K562 (cell line): ENCODE measurements around the gene C18orf32. TPM values are rescaled to one million over a fixed set of nuclear protein-coding genes. Genes with fewer than 3 reads are reported as not detected.
A peak's percentile ranks its signal among the peaks of the same experiment; 100 is the strongest.

Experiments
- ATAC-seq: fragments of 200-7000 bp; cut with Tn5 transposase; 3 replicates; pipeline ENCODE4 v1.9.1; 2020; ENCODE audit warnings: moderate library complexity
- BruUV-seq: library from RNA; stranded (reverse); fragments of 400-500 nt; replicated peaks from 2 replicates; lab custom pipeline; 2021; lab: Mats Ljungman, UMichigan
- CTCF ChIA-PET: fragments of 300-600 bp; formaldehyde crosslinking; extraction: SDS; loops from one replicate; lab custom pipeline; 2021; ENCODE audit warnings: low intra/inter-chr PET ratio; lab: Yijun Ruan, JAX
- POLR2A ChIA-PET: fragments of 300-600, 350-650 bp; sonication (Branson Sonifier 250); formaldehyde crosslinking; extraction: SDS; loops from one replicate; lab custom pipeline; 2021; ENCODE audit warnings: antibody characterized with exemption, inconsistent platforms; lab: Yijun Ruan, JAX
- DNase-seq, 4 experiments: peaks; one replicate each; pipeline versions ENCODE4 v3.0.0 to v3.0.0-alpha.2; 2011 to 2018; ENCODE audit warnings: low spot score in 3 of 4, mixed read lengths in 3 of 4; ENCODE audit errors: extremely low read depth in 1 of 4
- FAIRE-seq: peaks from 2 replicates; lab custom pipeline; 2011; peaks lifted over from hg19 to GRCh38; lab: Jason Lieb, UNC
- H2AFZ ChIP-seq: 2 replicates; pipeline ENCODE4 v1.6.0; 2011; ENCODE audit warnings: low read depth, low read length, control low read depth, inconsistent platforms
- H3K27ac ChIP-seq: fragments of 200-600 bp; 3 replicates; pipeline ENCODE4 v1.8.0; 2011; ENCODE audit warnings: low read depth, mild to moderate bottlenecking, control low read depth, inconsistent platforms, low read length, moderate library complexity, mixed read lengths; ENCODE audit errors: extremely low read depth
- H3K27me3 ChIP-seq, 2 experiments: fragments of 300-600 bp in 1 of 2; 2 replicates in 1 of 2; 3 replicates in 1 of 2; pipeline versions ENCODE4 v1.6.0 to v1.8.0; 2011; ENCODE audit warnings: inconsistent platforms in 2 of 2, low read length in 2 of 2, mild to moderate bottlenecking in 1 of 2, mixed read lengths in 1 of 2, moderate library complexity in 1 of 2; ENCODE audit not compliant: control insufficient read depth in 2 of 2, insufficient read depth in 2 of 2
- H3K36me3 ChIP-seq: fragments of 300-600 bp; 3 replicates; pipeline ENCODE4 v1.8.0; 2011; ENCODE audit warnings: mild to moderate bottlenecking, low read length, inconsistent platforms; ENCODE audit not compliant: control insufficient read depth, insufficient read depth
- H3K4me1 ChIP-seq, 2 experiments: fragments of 200-600 bp in 1 of 2; replicated peaks in 1 of 2; 2 replicates in 1 of 2; 3 replicates in 1 of 2; pipeline versions ENCODE4 v1.5.1 to v1.8.0; 2011; ENCODE audit warnings: inconsistent platforms in 2 of 2, low read length in 2 of 2, mild to moderate bottlenecking in 1 of 2, mixed read lengths in 1 of 2, moderate library complexity in 1 of 2; ENCODE audit not compliant: control insufficient read depth in 2 of 2, insufficient read depth in 2 of 2
- H3K4me2 ChIP-seq: 2 replicates; pipeline ENCODE4 v1.6.1; 2011; ENCODE audit warnings: low read length, control low read depth, inconsistent platforms, mixed read lengths; ENCODE audit not compliant: insufficient read depth
- H3K4me3 ChIP-seq: fragments of 200-600 bp; sonication (generic), shearing (Covaris generic); 2 replicates; pipeline ENCODE4 v1.5.1; 2016; ENCODE audit warnings: control low read depth, inconsistent platforms
- H3K79me2 ChIP-seq: fragments of 200-600 bp; 3 replicates; pipeline ENCODE4 v1.8.0; 2011; ENCODE audit warnings: low read length, inconsistent platforms; ENCODE audit not compliant: control insufficient read depth, insufficient read depth
- H3K9ac ChIP-seq, 2 experiments: 2 replicates each; pipeline versions ENCODE4 v1.6.0 to v1.6.1; 2011; ENCODE audit warnings: low read depth in 2 of 2, low read length in 2 of 2, control low read depth in 1 of 2, inconsistent platforms in 1 of 2, mild to moderate bottlenecking in 1 of 2, mixed read lengths in 1 of 2; ENCODE audit not compliant: insufficient read depth in 1 of 2
- H3K9me1 ChIP-seq: one replicate; pipeline ENCODE4 v1.6.0; 2011; ENCODE audit warnings: inconsistent platforms, mild to moderate bottlenecking, low read length, moderate library complexity; ENCODE audit not compliant: control insufficient read depth, insufficient read depth
- H3K9me3 ChIP-seq: replicated peaks from 2 replicates; pipeline ENCODE4 v1.5.1; 2011; ENCODE audit warnings: low read depth, low read length, inconsistent platforms; ENCODE audit not compliant: control insufficient read depth, insufficient read depth
- H4K20me1 ChIP-seq: replicated peaks from 2 replicates; pipeline ENCODE4 v1.6.1; 2011; ENCODE audit warnings: low read length, inconsistent platforms, mixed read lengths; ENCODE audit not compliant: control insufficient read depth, insufficient read depth
- ARID4B ChIP-seq: sonication (generic); formaldehyde crosslinking; IDR thresholded peaks from 2 replicates; pipeline ENCODE4 v1.8.0; 2022; ENCODE audit warnings: mild to moderate bottlenecking, missing genetic modification reagents
- BCLAF1 ChIP-seq, 2 experiments: fragments of 450-650 bp in 1 of 2; IDR thresholded peaks; 2 replicates each; pipeline ENCODE4 v1.6.1; 2011 to 2017; ENCODE audit warnings: low read depth in 2 of 2, antibody characterized with exemption in 1 of 2, borderline replicate concordance in 1 of 2, low read length in 1 of 2, mild to moderate bottlenecking in 1 of 2, mixed read lengths in 1 of 2; ENCODE audit not compliant: control insufficient read depth in 1 of 2
- C11orf30 ChIP-seq: fragments of 450-650 bp; IDR thresholded peaks from 2 replicates; pipeline ENCODE4 v1.6.1; 2016; ENCODE audit warnings: low read depth, mild to moderate bottlenecking
- DLX4 ChIP-seq: fragments of 250-450 bp; sonication (Bioruptor Pico); IDR thresholded peaks from 2 replicates; pipeline ENCODE4 v1.6.1; 2021; ENCODE audit warnings: mild to moderate bottlenecking
- GATA2 ChIP-seq: sonication (generic); formaldehyde crosslinking; IDR thresholded peaks from 2 replicates; pipeline ENCODE4 v1.4.0; 2020; ENCODE audit warnings: mild to moderate bottlenecking, missing genetic modification reagents
- HNRNPL ChIP-seq: fragments of 200-400 bp; formaldehyde crosslinking; IDR thresholded peaks from 2 replicates; pipeline ENCODE4 v1.6.1; 2017; ENCODE audit warnings: low read depth, mild to moderate bottlenecking, low read length
- MECOM ChIP-seq: fragments of 250-450 bp; sonication (Bioruptor Pico); IDR thresholded peaks from 2 replicates; pipeline ENCODE4 v1.8.0; 2022; ENCODE audit warnings: inconsistent platforms
- RBM14 ChIP-seq: fragments of 200-400 bp; formaldehyde crosslinking; IDR thresholded peaks from 2 replicates; pipeline ENCODE4 v1.6.1; 2018; ENCODE audit warnings: low read depth, mild to moderate bottlenecking, low read length, moderate library complexity, borderline replicate concordance; ENCODE audit not compliant: insufficient read depth
- RBM34 ChIP-seq: fragments of 200-400 bp; formaldehyde crosslinking; IDR thresholded peaks from 2 replicates; pipeline ENCODE4 v1.6.1; 2018; ENCODE audit warnings: low read length, borderline replicate concordance; ENCODE audit not compliant: insufficient read depth
- SPI1 ChIP-seq: IDR thresholded peaks from 2 replicates; pipeline ENCODE4 v1.6.1; 2011; ENCODE audit warnings: low read depth, low read length, control low read depth, borderline replicate concordance
- ZBTB1 ChIP-seq: sonication (generic); formaldehyde crosslinking; IDR thresholded peaks from 2 replicates; pipeline ENCODE4 v1.8.1; 2023; ENCODE audit warnings: missing genetic modification reagents, low read depth, mild to moderate bottlenecking, borderline replicate concordance
- ZNF12 ChIP-seq: sonication (generic); formaldehyde crosslinking; IDR thresholded peaks from 2 replicates; pipeline ENCODE4 v1.4.0; 2020; ENCODE audit warnings: mild to moderate bottlenecking, missing genetic modification reagents
- ZNF24 ChIP-seq: fragments of 450-650 bp; IDR thresholded peaks from 2 replicates; pipeline ENCODE4 v1.6.1; 2016
- ZNF589 ChIP-seq: fragments of 200-800 bp; sonication (Bioruptor generic); IDR thresholded peaks from 2 replicates; pipeline ENCODE4 v1.6.1; 2016; ENCODE audit warnings: low read depth, missing genetic modification characterization, missing compliant biosample characterization
- ZNF717 ChIP-seq: fragments of 250-450 bp; sonication (Bioruptor Pico); IDR thresholded peaks from 2 replicates; pipeline ENCODE4 v1.5.0; 2021
- WGBS: fragments of 100-300 bp; shearing (Covaris generic); methylation state at CpG from one replicate; pipeline ENCODE4 v1.1.6; 2016; ENCODE audit warnings: low coverage, mixed read lengths; ENCODE audit not compliant: insufficient coverage; ENCODE audit errors: missing lambda C conversion rate; 5-methylcytosine and 5-hydroxymethylcytosine counted together
- in situ Hi-C: fragments of 300-500 bp; cut with MboI; formaldehyde crosslinking; loops from 4 replicates; pipeline ENCODE4 v1.15.0; 2018; ENCODE audit warnings: inconsistent platforms, mixed read lengths
- intact Hi-C: fragments of 100-400 bp; cut with micrococcal nuclease; formaldehyde crosslinking; loops from 2 replicates; pipeline ENCODE4 v1.14.2; 2022
- polyA plus RNA-seq, 8 experiments: library from polyadenylated mRNA; depleted of rRNA in 4 of 8; stranded (reverse) in 5 of 8; unstranded in 3 of 8; fragments of >200 nt; fragmentation: Nextera tagmentation in 2 of 8; fragmentation: Illumina TruSeq in 1 of 8; extraction: Ambion mirVana in 2 of 8; extraction: Trizol in 1 of 8; gene quantifications; 2 replicates each; pipeline versions ENCODE4 v1.2.1 to v1.2.3, GENCODE V29; 2011 to 2014; ENCODE audit warnings: inconsistent platforms in 1 of 8, missing spikeins in 1 of 8
- total RNA-seq, 7 experiments: library from RNA; depleted of rRNA in 6 of 7; stranded (reverse); fragments of >200 nt in 6 of 7; fragmentation: Illumina TruSeq in 2 of 7; extraction: Trizol in 2 of 7; gene quantifications; 2 replicates each; pipeline versions ENCODE4 v1.2.1 to v1.2.3, GENCODE V29; 2011 to 2021; ENCODE audit warnings: low replicate concordance in 1 of 7

The C18orf32 gene
- total and polyA plus RNA-seq, 9 of the 15 experiments (the other 6 are each of a cell fraction or from before 2014, with no cell fraction given): 8.5 to 35.0 (median 20.4) TPM

GRCh38 chr18:49499046-49499637 lies 12.1 kb upstream of the C18orf32 start:
- Histone ChIP-seq H3K36me3 (no peaks in the 10 kb centered on the region), H3K27ac (no peak overlapping the region), H4K20me1 (no peaks in the 10 kb centered on the region), H2AFZ (peak overlapping the region; percentile 77), H3K4me3 (no peak overlapping the region), H3K9me3 (no peaks in the 10 kb centered on the region), H3K9me1 (no peaks in the 10 kb centered on the region), H3K4me2 (peak overlapping the region; percentile 33; the same call in 1 of the 2 replicates), H3K9ac (peak overlapping the region in 1 of 2 experiments; percentile 56; a peak in 1 of 4 replicates), H3K4me1 (peaks cover 4 to 13% of the 10 kb centered on the region in 2 experiments; a peak in 3 of 5 replicates), H3K79me2 (no peaks in the 10 kb centered on the region), H3K27me3 (no peaks in the 10 kb centered on the region)
- ATAC-seq (peak; percentile 68), FAIRE-seq (no peak), DNase-seq (no peak)
- intact Hi-C loops (no loop called here), in situ Hi-C loops (no loop called here)
- BruUV-seq: no TSS peak
- ChIA-PET POLR2A (no interaction called here), CTCF (no interaction called here)
- TF ChIP-seq ZNF717 (CRISPR knock-in tag) (no peak), ZNF24 (no peak), ZBTB1 (CRISPR knock-in tag) (no peak), ZNF12 (CRISPR knock-in tag) (no peak), RBM14 (no peak), DLX4 (CRISPR knock-in tag) (no peak), ZNF589 (no peak), ARID4B (CRISPR knock-in tag) (no peak), C11orf30 (no peak), HNRNPL (no peak), SPI1 (no peak), GATA2 (CRISPR knock-in tag) (no peak), BCLAF1 (IDR thresholded peaks at IDR 0.05; ENCODE audit: borderline replicate concordance in 1 of 2, control insufficient read depth in 1 of 2, low read depth in 2 of 2, low read length in 1 of 2) (no peak), RBM34 (no peak), MECOM (CRISPR knock-in tag) (no peak)
- WGBS: 49% methylated on average over 9 of the region's 16 CpGs
